Hindlimb muscle (tissue), 1 donor: ENCODE results near the gene CEP135. TPM values are rescaled to one million over a fixed set of nuclear protein-coding genes. Genes with fewer than 3 reads are reported as not detected.
"Not testable (repeated sequence)": the region's sequence is repeated elsewhere in the genome, so short reads cannot be mapped to it uniquely, and the experiment has no call there.

Source experiments
- DNase-seq: peaks from one replicate; pipeline ENCODE4 v3.0.0-alpha.2; 2013
- polyA plus RNA-seq: library from polyadenylated mRNA; unstranded; fragments of 120-200 nt; gene quantifications from one replicate; pipeline ENCODE4 v1.2.1, GENCODE V29; 2013; ENCODE audit not compliant: insufficient read length

The CEP135 gene
- polyA plus RNA-seq, 1 donor, result 5.5 TPM

DNA sequence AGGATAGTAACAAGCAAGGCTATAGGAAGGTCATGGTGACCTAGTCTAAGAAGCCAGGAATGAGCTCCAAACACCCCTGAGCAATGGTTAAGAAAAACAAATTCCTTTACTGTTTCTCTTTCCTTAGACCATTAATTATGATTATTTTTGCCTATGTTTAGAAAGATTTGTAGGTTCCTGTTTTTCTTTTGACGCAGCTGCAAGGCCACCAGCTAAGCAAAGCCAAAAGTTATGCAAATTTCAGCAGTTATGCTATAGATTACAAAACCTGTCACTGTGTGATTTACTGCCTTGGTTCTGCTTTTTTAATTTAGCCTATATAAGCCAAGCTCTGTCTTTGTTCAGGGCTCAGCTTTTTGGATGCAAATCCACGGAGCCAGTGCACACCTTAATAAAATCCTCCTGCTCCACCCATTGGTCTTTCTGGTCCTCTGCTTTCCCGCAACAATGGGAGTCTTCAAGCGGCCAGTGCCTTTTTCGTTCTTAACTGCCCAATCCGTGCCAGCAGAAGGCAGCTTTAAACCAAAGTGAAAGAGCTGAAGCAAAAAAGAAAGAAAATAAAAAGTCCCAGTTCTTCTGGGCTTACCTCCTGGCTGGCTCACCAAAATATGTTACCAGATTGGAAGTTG, 1.4 kb upstream of the CEP135 start:
- peak; percentile 8 for DNase-seq

DNA sequence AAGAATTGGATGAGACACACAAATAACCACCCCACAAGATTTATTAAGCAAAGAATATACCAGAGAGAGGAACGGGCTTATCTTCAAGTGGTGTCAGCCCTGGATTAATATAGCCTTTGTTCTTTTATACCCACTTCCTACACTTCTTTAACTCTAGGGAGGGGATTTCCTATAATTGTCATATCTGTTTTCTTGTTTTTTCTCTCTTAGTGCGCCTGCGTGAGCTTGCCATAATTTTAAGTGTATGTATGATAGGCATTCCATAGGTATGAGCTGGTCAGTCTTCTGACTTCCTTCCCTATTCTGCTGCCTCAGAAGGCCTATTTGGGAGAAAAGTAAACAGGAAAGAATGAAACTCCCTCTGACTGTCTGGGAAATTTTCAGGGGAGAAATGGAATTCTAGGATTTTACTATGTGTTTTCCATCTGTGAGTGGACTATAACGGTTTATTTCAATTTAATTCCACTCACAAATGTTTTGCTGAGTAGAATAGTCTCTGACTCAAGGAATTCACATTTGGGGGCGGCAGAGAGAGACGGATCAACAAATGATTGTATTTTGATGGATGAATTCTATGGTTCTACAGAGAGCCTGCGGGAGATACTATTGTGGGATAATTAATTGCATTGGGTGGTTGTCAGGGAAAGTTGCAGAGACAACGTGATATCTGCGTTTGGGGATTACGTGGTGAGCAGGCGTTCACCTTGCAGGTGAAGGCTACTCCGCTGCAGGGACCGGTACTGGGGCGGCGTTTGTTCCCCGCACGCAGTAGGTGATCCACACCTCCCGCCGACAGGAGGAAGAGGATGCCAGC, 626 bp upstream of the CEP135 start:
- peak; percentile 42 for DNase-seq

DNA sequence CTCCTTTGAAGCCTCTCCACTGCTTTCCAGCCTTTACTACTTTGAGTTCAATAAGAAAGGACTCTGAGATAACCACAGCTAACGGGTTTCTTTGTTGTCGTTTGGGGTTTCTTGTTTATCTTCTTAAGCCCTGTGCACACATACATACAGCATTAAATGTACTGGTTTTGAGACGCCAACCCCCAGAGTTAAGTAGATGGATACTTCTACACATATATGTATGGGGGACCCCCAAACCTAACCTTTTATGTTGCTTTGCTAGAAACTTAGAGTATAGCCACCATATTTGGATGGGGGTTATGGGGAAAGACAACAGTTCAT, 697 bp downstream of the CEP135 start:
- DNase-seq, result peak; percentile 1

GRCh38 chr4:55951191-55951922, 2.6 kb downstream of the CEP135 start:
- DNase-seq, result no peak

DNA sequence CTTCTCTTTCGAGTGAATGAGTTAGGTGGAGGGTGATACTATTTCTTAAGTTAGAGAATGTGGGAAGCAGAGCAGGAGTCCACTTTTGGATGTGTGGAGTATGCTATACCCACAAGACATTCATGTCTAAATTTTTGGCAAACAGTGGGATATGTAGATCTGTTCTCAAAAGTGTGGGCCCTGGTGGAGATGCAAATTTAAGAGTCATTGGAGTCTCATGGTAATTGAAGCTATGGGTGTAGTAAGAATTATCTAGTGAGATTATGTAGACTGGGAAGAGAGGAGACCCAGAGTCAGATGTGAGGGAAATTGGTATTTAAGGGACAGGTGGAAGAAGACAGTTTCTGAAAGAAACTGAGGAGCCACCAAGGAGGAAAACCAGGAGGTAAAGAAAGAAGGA, 7.0 kb downstream of the CEP135 start:
- no peak for DNase-seq

GRCh38 chr4:55959655-55960054, 10.9 kb downstream of the CEP135 start:
- DNase-seq, result no peak

GRCh38 chr4:55964046-55964445, 15.3 kb downstream of the CEP135 start:
- no peak for DNase-seq

GRCh38 chr4:55965585-55965984, 16.8 kb downstream of the CEP135 start:
- no peak for DNase-seq

- DNase-seq, result not testable (repeated sequence)
These were observed 17.6 kb downstream of the CEP135 start for GRCh38 chr4:55966324-55966723.

GRCh38 chr4:55967376-55967775, 18.6 kb downstream of the CEP135 start:
- DNase-seq, result no peak

DNA sequence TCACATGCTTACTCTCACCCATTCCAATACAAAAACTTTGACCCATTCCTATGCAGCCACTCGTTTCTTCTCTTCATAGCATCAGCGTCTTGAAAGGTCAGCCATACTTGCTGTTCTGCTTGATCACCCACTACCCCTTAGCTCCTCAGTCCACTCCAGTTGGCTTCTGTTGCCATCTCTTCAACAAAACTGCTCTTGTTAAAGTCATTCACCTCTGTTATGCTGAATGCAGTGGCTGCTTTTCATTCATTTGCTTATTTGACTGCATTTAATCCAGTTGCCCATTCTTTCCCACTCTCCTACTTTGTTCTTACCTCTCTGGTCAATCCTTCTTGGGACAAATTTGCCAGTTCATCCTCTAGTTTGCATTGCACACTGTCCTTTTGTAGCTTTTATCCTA, 24.9 kb downstream of the CEP135 start:
- no peak for DNase-seq

- DNase-seq, result no peak
These were observed 29.1 kb downstream of the CEP135 start for GRCh38 chr4:55977811-55978210.

DNA sequence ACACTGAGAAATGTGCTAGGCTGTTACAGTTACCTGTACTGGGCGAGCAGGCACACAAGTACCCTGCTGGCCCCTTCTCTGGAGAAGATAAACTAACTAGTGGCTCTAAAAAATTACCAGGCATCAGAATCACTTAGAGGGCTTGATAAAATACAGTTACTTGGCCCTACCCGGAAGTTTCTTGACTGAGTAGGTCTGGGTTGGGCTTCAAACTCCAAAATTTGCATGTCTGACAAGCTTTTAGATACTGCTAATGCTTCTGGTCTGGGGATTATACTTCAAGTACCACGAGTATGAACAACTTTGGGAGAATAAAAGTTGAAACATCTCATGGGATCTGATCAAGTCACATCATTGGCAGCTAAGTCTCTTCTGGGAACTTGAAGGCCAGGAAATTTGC, 30.8 kb downstream of the CEP135 start:
- no peak for DNase-seq

DNA sequence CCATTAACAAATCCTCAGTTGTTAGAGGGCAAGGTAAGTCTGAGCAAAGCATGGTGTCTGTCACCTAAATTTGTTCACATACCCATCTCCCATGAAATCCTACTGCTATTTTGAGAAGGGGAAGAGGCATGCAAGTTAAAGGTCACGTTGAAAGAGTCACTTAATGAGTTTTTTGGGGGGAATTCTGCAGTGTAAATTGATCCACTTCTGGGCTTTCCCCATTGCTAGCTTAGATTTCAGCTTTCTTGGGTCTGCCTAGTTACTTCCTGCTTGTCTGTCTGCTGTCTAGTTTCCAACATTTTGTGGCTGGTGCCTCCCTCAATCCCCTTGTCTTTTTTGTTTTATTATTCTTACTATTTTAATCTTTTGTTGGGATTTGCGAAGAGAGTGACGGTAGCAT, 32.0 kb downstream of the CEP135 start:
- DNase-seq, result no peak

- no peak for DNase-seq
These were observed 34.2 kb downstream of the CEP135 start for GRCh38 chr4:55982976-55983375.

DNA sequence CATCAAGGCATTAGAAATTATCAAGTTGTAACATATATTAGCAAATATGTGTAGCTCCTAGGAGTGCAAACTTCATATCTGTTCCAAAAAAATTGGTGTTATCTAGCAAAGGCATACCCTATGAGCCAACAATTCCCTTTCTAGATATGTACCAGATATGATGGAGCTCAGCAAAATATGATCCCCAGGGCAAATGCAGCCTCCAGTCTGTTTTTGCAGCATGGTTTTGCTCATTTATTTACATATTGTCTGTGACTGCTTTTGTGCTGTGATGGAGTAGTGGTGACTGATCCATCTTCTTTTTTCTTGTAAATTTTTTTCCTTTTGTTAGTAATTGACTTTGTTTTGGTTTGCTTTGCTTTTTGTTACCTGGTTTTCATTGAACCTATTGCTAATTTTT, 41.0 kb downstream of the CEP135 start:
- no peak for DNase-seq

- no peak for DNase-seq
These were observed 45.4 kb downstream of the CEP135 start for GRCh38 chr4:55993994-55994663.

GRCh38 chr4:55996646-55997045, 47.9 kb downstream of the CEP135 start:
- DNase-seq, result no peak

- DNase-seq, result no peak
These were observed 54.9 kb downstream of the CEP135 start for GRCh38 chr4:56003606-56004005.

DNA sequence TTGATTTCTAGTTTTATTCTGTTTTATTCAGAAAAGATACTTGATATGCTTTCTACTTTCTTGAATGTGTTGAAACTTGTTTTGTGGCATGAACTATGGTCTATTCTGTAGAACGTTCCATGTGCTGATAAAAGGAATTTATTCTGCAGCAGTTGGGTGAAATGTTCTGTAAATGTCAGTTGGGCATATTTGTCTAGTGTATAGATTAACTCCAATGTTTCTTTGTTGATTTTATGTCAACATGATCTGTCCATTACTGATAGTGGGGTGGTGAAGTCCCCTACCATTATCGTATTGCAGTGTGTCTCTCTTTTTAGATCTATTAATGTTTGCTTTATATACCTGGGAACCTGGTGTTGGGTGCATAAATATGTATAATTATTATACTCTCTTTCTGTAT, 55.5 kb downstream of the CEP135 start:
- DNase-seq, result no peak

- no peak for DNase-seq
These were observed 58.4 kb downstream of the CEP135 start for GRCh38 chr4:56007154-56007553.

GRCh38 chr4:56008206-56008605, 59.5 kb downstream of the CEP135 start:
- no peak for DNase-seq

DNA sequence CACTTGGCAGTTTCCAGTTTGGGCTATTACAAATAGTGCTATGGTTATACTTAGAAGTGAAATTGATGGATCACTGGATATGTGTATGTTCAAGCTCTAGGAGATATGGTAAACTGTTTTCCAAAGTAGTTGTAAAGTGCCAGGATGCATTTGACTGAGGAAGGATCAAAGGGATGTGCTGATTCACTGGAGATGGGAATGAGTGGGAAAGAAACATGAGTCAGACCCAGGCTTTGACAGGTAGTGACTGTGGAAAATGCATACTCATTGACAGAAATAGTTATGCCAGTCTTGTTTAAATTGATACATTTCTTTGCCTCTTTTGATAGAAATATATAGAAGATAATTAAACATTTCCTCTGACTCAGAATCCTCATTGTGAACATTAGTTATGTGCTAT, 77.9 kb downstream of the CEP135 start:
- DNase-seq, result no peak
